HTR-8/SVneo (cell line): Measurements from ENCODE around the gene SUGP1.
A peak's percentile ranks its signal among the peaks of the same experiment; 100 is the strongest.

Experiments
- DNase-seq: peaks from one replicate; pipeline ENCODE4 v3.0.0; 2011; ENCODE audit warnings: low spot score, mixed read lengths; ENCODE audit not compliant: insufficient read length
- FAIRE-seq: peaks from 2 replicates; lab custom pipeline; 2011; peaks lifted over from hg19 to GRCh38; lab: Jason Lieb, UNC

Gene SUGP1

GRCh38 chr19:19342086-19343015 is 22.0 kb upstream of the SUGP1 start:
- DNase-seq (peak; percentile 74), FAIRE-seq (peak; percentile 90)

- FAIRE-seq, result no peak
- no peak for DNase-seq
Measured at GRCh38 chr19:19341026-19341425, 20.7 kb upstream of the SUGP1 start.

DNA sequence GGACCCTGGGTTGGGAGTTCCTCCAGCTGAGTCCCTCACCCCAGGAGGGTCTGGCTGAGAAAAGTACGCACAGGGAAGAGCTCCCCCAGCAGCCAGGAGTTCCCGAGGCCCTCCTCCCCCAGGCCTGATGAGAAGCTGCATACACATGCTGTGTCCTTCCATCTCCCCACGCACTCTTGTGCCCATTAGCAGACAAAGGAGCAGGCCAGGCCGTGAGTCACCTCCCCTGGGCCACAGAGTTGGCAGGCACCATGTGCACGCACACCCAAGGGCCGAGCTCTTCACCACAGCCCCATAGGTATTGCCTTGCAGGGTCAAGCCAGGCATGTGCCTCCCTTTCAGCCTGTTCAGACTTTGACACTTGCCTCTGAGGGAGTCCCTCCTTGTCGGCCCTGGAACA is 17.8 kb upstream of the SUGP1 start:
- DNase-seq (no peak), FAIRE-seq (no peak)

- DNase-seq (no peak), FAIRE-seq (no peak)
Measured at GRCh38 chr19:19337120-19337519, 16.8 kb upstream of the SUGP1 start.

GRCh38 chr19:19336597-19336996 is 16.3 kb upstream of the SUGP1 start:
- DNase-seq (no peak), FAIRE-seq (no peak)

DNA sequence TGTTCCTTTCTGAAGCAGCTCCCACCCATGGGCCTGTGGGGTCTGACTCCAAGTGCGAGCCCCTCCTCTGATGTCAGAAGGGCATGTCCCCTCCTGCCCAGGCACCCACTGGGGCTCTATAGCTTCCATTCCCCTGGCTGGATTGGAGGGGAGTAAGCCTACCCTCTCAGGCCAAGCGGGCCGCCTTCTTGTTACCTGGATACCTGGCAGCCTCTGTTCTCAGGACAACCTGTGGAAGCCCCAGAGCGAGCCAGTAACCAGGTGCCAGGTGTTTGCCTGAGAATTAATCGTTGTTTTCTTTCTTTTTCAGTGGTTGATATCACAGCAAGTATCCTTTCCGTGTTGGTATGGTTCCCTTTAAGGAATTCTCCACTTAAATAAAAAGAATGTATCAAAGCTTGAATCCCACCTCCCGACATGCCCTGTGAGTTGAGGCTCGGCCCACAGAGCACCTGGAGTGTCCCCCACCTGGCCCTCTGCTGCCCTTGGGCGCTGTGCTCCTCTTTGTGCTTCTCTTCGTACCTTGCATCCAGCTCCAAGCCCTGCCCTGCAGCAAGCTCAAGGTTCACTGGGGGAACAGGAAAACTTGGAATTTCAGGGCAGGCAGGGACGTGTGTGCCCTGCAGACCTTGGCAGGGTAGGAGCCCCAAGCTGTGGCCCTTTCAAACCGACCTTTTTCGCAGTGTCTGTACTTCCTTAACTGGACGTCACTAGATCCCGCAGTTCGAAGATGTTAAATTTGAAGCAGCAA is 15.3 kb upstream of the SUGP1 start:
- FAIRE-seq, result no peak
- no peak for DNase-seq

GRCh38 chr19:19334989-19335344 is 14.7 kb upstream of the SUGP1 start:
- FAIRE-seq, result no peak

DNA sequence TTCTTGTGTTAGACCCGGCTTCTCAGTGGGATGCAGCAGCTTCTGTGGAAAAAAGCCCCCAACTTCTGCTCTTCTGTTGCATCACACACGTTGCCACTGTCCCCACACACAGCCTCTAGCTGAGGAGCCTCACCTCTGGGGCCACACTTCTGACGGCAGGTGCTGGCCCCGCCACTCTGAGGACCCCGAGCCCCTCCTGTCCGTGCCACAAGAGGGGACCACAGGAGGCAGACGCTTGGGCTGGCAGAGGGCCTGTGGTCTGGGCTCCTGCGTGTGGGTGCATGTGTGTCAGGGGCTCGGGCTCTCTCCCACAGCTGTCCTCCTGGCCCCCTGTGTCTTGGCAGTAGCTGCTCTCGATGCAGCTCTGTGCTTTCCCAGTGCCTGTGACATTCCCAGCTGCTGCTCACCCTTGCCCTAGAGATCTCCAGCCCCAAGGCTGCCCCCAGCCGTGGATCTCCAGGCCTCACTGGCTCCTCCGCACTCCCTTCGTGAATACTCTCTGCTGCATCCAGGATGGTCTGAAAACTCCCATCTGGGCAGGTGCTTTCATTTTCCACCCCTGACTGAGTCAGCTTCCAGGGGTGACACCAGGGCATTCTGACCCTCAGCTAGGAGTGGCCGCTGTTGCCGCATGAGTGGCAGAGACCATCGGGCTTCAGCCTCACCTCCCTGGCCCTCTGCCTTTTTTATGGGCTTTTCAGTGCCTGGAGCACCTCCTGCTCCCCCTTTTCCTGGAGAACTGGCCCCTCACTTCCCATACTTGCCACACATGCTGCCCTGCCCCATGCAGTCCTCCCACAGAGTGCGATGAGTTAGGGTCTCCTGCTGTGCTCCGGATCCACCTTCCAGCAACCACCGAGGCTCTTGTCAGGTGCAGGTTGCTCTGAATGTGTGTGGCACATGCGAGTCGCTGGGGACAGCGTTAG is 14.0 kb upstream of the SUGP1 start:
- no peak for DNase-seq

More at GRCh38 chr19:19334989-19335344, 14.7 kb upstream of the SUGP1 start:
- no peak for DNase-seq

DNA sequence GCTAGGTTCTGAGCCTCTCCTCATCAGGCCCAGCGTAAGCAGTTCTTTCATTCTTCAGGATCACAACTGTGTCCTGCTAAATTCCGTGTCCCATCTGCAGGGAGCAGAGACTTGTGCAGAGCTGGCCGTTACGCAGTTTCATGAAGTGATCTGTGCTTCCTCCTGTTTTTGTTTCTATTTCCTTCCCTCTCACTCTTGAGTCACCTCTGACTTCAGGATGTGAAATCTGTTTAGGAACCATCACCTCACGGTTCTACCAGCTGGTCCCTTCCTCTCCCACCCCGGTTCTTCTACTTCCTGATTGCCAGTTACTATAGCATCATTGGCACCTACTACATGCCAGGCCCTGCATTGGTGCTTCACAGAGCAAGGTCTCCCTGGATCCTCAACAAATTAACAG is 8.8 kb upstream of the SUGP1 start:
- DNase-seq (no peak), FAIRE-seq (no peak)

More for the DNA sequence above, 14.0 kb upstream of the SUGP1 start:
- no peak for FAIRE-seq

- no peak for DNase-seq
- FAIRE-seq, result no peak
Measured at GRCh38 chr19:19327672-19328071, 7.4 kb upstream of the SUGP1 start.

DNA sequence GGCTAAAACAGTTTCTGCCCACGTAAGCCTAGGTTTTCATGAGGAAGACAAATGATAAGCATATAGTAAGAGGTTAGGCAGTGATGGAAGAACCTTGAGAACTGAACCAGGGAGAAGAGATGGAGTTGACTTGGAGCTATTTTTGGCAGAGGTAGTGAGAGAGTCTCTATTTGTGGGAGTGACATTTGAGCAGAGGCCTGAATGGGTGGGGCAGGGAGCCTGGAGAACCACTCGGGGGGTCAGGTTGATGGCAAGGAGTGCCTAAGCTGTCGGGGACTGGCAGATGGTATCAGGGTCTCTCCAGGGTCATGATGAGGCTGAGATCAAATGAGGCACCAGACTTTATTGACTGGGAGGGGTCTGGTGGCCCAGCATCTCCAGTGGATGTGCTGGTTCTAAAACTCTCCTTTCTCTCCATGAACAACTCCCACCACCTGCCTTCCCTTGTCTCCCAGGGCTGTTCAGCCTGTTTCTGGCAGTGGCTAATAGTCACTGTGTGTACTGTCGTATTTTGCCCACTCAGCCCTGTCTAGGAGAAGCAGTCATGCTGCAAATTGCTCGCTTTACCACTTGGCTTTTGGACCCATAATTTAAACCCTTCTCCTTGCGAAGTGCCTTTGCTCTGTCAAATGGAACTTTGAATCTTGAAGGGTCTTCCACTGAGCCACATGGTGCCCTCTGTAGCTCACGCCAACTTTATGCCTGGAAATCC is 3.9 kb upstream of the SUGP1 start:
- FAIRE-seq (no peak), DNase-seq (no peak)

- peak; percentile 43 for DNase-seq
- no peak for FAIRE-seq
Measured at GRCh38 chr19:19321141-19321577, 850 bp upstream of the SUGP1 start.

GRCh38 chr19:19319732-19320360 is 463 bp downstream of the SUGP1 start:
- no peak for FAIRE-seq
- DNase-seq, result no peak

DNA sequence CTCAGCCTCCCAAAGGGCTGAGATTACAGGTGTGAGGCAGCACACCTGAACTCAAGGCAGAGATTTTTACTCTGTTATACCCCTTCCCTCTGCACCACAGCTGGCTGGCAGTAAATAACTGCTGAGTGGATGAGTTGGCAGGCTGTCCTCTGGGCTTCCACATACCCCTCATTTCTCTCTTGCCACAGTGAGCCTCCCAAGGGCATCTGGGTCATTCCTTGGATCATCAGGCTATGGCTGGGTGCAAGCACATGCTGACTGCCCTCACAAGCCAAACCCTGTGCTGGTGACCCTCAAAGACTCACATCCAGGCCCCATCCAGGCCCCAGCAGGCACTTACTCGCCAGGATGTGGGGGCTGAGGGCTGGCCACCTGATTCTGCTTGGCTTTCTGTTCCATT is 4.2 kb downstream of the SUGP1 start:
- DNase-seq, result no peak
- FAIRE-seq, result no peak

- DNase-seq (no peak), FAIRE-seq (no peak)
Measured at GRCh38 chr19:19315444-19315843, 4.9 kb downstream of the SUGP1 start.

- FAIRE-seq, result no peak
- no peak for DNase-seq
Measured at GRCh38 chr19:19308373-19308772, 11.9 kb downstream of the SUGP1 start.

- FAIRE-seq (no peak), DNase-seq (no peak)
Measured at GRCh38 chr19:19306191-19306590, 14.1 kb downstream of the SUGP1 start.

DNA sequence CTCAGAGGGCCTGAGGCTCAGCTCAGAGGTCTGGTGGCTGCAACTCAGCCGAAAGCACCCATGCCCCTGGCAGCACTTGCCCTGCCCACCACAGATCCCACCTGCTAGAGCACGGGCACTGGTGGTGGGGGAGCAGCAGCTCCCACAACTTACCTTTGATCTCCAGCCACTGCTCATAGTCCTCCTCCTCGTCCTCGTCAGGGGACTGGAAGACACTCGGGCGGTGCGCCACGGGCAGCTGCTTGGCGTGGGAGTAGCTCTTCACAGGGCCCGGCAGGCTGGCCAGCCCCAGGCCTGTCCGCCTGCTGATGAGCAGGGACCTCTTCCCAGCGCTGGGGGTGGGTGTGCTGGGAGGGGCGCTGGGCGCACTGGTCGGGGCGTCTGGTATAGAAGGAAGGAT is 14.6 kb downstream of the SUGP1 start:
- FAIRE-seq (no peak), DNase-seq (no peak)

DNA sequence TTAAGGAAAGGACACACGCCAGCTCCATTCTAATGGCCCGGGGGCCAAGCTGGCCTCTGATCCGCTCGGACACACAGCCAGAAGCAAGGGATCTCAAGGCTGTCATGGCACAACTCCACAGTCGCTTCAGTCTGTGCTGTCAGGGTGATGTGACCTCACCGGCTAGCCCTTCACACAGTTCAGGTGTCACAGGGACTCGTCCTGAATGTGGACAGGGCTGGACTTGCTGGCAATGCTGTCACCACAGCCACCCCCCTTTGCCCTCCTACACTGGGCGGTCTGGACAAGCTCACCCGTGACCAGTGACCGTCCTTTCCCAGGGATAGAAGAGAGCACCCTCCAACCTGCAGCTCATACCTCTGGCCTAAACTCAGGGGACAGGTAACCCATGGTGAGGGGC is 15.2 kb downstream of the SUGP1 start:
- no peak for FAIRE-seq
- DNase-seq, result no peak
